GDM1 (cell line): ENCODE results near the gene SEZ6L.

Experiments used
- DNase-seq: peaks from one replicate; lab custom pipeline; 2025; lab: John Stamatoyannopoulos, UW

The SEZ6L gene

GRCh38 chr22:26302726-26303125 is 133.5 kb downstream of the SEZ6L start:
- no peak for DNase-seq

- DNase-seq: no peak
Observed at GRCh38 chr22:26303475-26303874, 134.2 kb downstream of the SEZ6L start.

- no peak for DNase-seq
Observed at GRCh38 chr22:26304730-26305129, 135.5 kb downstream of the SEZ6L start.

DNA sequence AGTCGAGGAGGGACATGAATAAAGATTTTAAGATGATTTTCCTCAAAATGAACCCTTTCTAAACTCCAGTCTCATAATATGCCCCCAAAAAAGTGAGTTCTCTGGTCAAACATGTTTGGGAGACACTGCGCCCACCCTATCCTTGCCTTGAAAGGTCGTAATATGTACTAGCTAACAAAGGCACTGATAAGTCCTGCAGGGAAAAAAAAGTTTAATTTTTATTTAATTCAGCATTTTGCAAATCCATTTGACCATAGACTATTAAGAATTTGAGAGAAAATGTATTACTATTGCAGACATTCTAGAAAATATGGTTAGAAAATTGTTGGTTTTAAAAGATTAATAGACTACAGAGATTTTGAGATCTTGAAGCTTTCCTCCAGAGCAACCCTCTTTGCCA is 139.2 kb downstream of the SEZ6L start:
- no peak for DNase-seq

DNA sequence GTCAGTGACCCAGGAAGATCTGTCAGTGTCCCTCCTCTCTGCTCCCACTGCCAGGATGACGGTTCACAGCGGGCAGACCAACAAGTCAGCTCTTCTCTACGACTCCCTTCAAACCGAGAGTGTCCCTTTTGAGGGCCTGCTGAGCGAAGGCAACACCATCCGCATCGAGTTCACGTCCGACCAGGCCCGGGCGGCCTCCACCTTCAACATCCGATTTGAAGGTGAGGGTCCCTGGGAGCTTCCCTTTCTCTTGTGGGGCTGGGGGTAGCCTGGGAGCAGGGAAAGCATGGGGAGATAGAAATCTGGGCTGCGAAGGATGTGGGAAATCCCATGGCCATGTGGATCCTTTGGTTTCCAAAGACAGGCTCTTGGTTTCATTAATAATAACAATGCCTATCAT is 141.4 kb downstream of the SEZ6L start:
- DNase-seq: no peak

DNA sequence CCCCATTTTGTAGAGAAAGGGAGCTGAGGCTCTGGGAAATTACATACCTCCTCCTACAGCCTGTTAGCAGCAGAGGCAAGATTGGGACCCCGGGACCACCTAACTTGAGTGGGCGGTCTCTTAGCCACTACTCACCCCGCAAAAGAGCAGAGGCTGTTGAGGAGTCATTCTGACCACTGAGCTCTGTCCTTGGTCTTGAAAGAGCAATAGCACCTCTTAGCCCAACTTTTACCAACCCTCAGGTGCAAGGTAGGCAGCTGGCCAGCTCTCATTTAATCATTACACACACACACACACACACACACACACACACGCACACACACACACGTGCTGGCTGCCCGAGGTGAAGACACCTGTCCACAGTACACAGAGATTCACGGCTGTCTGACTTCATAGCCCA is 144.0 kb downstream of the SEZ6L start:
- DNase-seq: no peak

DNA sequence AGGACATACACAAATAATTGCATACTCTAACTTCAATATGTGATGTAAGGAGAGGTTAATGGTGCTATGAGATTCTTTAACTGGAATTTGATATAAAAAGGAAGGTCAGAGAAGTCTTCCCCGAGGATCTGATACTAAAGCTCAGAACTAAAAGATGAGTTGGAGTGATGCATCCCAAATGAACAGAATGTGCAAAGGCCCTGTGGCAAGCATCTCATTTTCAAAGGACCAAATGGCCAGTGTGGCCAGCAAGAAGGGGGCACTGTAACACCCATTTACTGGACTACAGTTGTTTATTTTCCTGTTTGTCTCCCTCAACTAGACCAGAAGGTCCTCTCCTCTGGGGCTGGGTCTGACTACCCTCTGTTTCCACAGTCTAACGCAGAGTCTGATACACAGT is 144.9 kb downstream of the SEZ6L start:
- no peak for DNase-seq

DNA sequence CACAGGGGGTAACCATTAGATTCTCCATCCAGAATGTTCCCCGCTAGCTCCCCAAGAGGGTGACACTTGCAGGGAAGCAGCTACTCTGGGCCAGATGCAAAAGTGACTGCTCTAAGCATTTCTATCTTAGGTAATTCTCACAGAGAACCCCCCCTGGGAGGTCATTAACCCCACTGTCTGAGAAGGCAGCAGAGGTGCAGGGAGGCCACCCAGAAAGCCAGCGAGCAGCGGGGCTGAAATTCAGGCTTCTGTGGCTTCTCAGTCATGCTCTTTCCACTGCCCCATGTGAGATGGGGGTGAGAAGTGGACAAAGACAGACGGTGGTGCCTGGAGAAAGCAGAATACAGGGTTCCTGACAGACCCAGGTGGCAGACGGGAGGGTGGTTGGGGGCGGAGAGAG is 145.4 kb downstream of the SEZ6L start:
- no peak for DNase-seq

GRCh38 chr22:26316732-26317285 is 147.5 kb downstream of the SEZ6L start:
- DNase-seq: no peak

DNA sequence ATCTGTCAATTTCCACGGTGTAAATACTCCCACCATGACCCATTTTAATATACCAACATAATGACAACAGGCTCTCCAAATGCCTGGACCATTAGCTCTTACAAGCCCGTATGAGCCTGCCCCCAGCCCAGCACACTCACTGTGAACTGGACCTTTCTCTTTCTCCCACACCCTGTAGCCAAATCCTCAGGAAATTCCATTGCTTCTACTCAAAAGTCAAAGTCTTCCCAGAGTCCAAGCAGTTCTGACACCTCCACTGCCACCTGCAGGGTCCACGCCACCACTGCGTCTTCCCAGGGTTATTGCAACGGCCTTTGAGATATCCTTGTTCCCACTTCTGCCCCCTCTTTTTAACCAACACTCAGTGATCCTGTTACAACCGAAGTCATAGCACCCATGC is 149.7 kb downstream of the SEZ6L start:
- no peak for DNase-seq

GRCh38 chr22:26320447-26320846 is 151.2 kb downstream of the SEZ6L start:
- DNase-seq: no peak

- DNase-seq: no peak
Observed at GRCh38 chr22:26321469-26321913, 152.2 kb downstream of the SEZ6L start.

- no peak for DNase-seq
Observed at GRCh38 chr22:26322179-26322905, 153.1 kb downstream of the SEZ6L start.

GRCh38 chr22:26323013-26323412 is 153.8 kb downstream of the SEZ6L start:
- DNase-seq: no peak

DNA sequence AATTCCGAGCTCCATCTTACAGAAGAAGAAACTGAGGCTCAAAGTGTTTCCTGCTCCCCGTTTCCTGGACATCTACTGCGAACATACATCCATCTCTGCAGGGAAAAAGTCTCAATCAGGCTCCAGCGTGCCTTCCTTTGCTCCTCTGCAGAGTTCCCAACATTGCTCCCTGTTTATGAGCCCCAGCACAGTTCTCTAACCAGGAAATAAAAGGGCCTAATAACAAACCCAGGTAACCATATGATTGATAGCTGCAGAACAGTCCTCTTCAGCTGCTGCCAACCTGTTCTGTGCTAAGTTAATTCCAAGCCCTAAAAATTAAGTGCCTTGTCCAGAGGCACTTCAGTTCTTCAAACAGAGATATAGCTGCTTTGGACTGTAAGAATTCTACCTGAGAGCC is 154.9 kb downstream of the SEZ6L start:
- DNase-seq: no peak

- no peak for DNase-seq
Observed at GRCh38 chr22:26325641-26326040, 156.4 kb downstream of the SEZ6L start.

DNA sequence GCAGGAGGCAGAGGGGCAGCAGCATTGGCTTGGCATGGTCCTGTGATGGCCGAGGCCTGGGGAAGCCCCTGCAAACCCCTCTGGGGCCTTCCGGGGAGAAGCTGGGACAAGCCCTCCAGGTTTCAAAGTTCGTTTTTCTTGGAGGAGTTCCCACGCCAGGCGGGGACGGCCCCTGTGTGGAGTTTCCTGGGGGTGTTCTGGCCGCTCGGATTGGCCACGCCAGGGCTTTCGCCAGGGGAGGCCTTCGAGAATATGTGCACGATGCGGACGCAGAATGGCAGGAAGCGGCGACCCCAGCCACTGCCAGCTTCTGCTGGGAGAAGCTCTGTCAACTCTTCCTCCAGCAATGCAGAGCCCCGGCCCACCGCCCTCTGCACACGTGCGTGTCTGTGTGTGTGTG is 157.5 kb downstream of the SEZ6L start:
- no peak for DNase-seq

DNA sequence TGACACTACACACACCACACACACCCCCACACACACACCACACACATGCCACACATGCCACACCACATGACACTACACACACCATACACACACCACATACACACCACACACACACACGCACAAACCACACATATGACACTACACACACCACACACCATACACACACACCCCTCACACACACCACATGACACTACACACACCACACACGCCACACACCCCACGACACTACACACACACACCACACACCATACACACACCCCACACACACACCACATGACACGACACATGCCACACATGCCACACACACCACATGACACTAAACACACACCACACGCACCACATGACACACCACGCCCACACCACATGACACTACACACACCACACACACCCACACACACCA is 158.0 kb downstream of the SEZ6L start:
- no peak for DNase-seq

DNA sequence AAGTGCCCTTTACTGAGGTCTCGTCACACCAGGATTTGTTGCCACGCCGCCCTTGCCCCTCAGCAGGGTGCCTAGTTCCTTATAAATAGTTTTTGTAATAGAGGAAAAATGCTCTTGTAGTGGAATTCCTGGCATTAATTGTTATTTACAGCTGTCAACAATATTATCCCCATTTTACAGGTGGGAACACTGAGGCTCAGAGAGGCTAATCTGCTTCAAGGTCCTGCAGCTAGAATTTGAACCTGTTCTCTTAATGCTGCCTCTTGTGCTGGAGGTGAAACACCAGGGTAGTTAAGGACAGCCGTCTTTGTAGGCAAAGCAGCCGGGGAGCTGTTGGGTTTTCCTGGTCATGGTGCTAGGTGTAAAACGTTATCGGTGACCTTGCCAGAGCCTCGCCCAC is 159.0 kb downstream of the SEZ6L start:
- no peak for DNase-seq

DNA sequence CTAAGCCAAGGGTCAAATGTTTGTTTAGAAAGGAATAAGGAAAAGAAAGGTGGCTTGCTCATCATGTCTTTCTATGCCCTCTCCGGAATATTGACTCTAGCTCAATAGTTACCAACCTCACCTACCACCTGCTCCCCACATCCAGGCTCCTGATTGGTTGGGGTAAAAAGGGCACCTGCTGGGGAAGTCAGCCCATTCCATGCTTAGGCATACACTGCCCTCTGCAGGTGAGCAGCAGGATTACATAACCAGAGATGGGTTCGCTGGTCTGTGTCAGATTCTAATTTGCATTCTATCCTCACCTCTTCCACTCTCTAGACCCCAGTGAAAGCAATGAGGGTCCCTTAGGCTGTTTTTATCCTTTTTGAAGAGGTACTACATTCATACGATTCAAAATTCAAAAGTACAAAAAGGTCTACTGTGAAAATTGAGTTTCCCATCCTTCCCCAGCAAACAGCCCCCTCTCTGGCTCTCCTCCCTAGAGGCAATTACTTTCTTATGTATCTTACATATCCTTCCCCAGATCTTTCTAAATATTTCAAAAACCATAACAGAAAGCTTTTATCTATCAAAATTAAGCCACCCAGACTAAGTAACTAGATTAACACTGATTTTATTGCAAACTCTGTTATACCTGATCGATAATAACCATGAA is 161.8 kb downstream of the SEZ6L start:
- DNase-seq: no peak

DNA sequence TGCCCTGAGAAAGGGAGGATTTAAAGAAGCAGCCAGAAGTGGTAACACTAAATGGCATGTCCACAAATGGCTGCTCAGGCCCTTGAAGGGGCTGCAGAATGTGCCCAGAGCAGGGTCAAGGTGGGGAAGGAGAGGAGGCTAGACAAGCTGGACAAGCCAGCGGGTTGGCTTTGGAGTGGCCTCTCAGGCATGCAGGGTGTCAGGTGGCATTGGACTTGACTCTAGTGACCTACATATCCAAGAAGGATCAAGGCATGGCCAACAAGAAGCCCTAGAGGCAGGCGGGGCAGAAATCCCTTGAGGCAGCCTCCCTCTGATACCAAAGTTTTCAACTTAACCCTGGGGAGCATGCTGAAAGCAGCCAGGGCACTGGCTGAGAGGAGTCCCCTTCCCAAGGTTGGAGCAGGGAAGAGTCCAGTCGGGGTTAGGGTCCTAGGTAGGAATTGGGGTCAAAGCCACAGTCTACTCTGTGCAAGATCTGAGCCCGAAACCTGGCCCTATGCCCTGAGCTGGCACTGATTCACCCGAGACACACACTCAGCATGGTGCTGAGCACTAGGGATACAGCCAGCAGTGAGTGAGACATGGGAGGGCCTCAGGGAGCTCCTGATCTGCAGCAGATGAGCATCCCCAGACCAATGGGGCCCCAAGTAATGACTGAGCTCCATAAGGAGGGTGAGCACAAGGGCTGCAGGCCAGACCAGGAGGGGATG is 164.0 kb downstream of the SEZ6L start:
- DNase-seq: no peak

DNA sequence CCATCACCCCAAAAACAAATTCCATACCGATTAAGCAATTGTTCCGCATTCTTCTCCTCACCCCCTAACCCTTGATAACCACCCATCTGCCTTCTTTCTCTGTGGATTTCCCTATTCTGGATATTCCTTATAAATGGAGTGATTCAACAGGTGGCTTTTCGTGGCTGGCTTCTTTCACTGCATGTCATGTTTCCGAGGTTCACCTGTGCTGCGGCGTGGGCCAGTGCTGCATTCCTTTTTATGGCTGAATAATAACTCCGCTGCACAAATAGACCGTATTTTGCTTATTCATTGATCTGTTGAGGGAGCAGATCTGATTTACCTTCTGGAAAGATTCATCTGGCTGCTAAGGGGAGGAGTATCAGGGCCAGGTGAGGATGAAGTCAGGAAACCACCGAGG is 165.0 kb downstream of the SEZ6L start:
- no peak for DNase-seq

DNA sequence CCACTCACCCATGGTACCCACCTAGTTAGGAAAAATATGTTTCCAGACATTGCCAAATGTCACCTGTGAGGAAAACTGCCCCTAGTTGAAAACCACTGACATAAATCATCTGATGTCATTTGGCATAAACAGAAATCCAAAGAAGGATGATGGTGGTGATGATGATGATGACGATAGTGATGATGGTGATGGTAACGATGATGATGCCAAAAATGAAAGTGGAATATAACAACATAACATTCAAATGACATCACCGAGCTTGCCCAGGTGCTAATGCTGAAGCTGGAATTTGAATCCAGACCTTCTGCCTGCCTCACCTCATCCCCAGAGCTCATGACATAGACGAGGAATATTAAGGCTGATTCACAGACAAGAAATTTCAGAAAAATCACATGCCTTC is 167.5 kb downstream of the SEZ6L start:
- DNase-seq: no peak
